Neuron (in vitro differentiated cells): ENCODE results near the gene AP1G2.

Experiments used
- H2AFZ ChIP-seq: one replicate; pipeline ENCODE4 v1.6.1; 2013; ENCODE audit warnings: low read depth, mild to moderate bottlenecking, inconsistent platforms, low read length, moderate library complexity
- H3K27me3 ChIP-seq: one replicate; pipeline ENCODE4 v1.6.1; 2013; ENCODE audit warnings: low read length; ENCODE audit not compliant: insufficient read depth
- H3K36me3 ChIP-seq: one replicate; pipeline ENCODE4 v1.6.1; 2013; ENCODE audit warnings: low read length; ENCODE audit not compliant: insufficient read depth
- H3K4me1 ChIP-seq: one replicate; pipeline ENCODE4 v1.6.1; 2013; ENCODE audit warnings: low read length; ENCODE audit not compliant: insufficient read depth
- H3K4me3 ChIP-seq: 2 replicates; pipeline ENCODE4 v1.5.1; 2013; ENCODE audit warnings: mild to moderate bottlenecking, low read length, moderate library complexity
- H3K9me3 ChIP-seq: one replicate; pipeline ENCODE4 v1.6.1; 2013; ENCODE audit warnings: low read length

AP1G2 gene

GRCh38 chr14:23572836-23573235 lies 5.2 kb upstream of the AP1G2 start:
- Histone ChIP-seq H3K9me3 (peaks cover 6% of the 10 kb centered on the region), H3K4me1 (peaks cover 8% of the 10 kb centered on the region), H3K27me3 (peaks cover 71% of the 10 kb centered on the region), H3K36me3 (no peaks in the 10 kb centered on the region), H2AFZ (no peak overlapping the region), H3K4me3 (no peak overlapping the region)

DNA sequence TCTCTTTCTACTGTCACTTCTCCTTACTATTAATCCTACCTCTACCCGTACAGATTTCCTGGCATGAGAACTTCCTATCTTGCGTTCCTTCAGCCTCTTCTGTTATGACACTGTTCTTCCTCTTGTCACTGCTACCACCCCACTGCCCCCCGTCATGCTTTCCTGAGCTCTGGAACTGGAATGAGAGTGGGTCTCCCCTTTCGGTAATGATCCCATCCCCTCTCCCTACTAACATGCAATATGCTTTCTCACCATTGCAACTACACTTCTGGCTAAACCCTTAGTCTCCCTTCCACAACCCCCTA lies 4.9 kb upstream of the AP1G2 start:
- peaks cover 6% of the 10 kb centered on the region for H3K9me3 ChIP-seq
- H3K27me3 ChIP-seq = peaks cover 72% of the 10 kb centered on the region
- H3K4me3 ChIP-seq = no peak overlapping the region
- H2AFZ ChIP-seq = no peak overlapping the region
- H3K36me3 ChIP-seq = no peaks in the 10 kb centered on the region
- peaks cover 4% of the 10 kb centered on the region for H3K4me1 ChIP-seq

GRCh38 chr14:23571701-23572523 lies 4.3 kb upstream of the AP1G2 start:
- H3K4me3 ChIP-seq = no peak overlapping the region
- peaks cover 73% of the 10 kb centered on the region for H3K27me3 ChIP-seq
- H3K4me1 ChIP-seq = peaks cover 4% of the 10 kb centered on the region
- no peaks in the 10 kb centered on the region for H3K36me3 ChIP-seq
- no peak overlapping the region for H2AFZ ChIP-seq
- peaks cover 6% of the 10 kb centered on the region for H3K9me3 ChIP-seq

- peaks cover 72% of the 10 kb centered on the region for H3K27me3 ChIP-seq
- H3K4me3 ChIP-seq = no peak overlapping the region
- peaks cover 4% of the 10 kb centered on the region for H3K4me1 ChIP-seq
- no peaks in the 10 kb centered on the region for H3K36me3 ChIP-seq
- H2AFZ ChIP-seq = no peak overlapping the region
- H3K9me3 ChIP-seq = peaks cover 5% of the 10 kb centered on the region
Observed at GRCh38 chr14:23570806-23571483, 3.4 kb upstream of the AP1G2 start.

DNA sequence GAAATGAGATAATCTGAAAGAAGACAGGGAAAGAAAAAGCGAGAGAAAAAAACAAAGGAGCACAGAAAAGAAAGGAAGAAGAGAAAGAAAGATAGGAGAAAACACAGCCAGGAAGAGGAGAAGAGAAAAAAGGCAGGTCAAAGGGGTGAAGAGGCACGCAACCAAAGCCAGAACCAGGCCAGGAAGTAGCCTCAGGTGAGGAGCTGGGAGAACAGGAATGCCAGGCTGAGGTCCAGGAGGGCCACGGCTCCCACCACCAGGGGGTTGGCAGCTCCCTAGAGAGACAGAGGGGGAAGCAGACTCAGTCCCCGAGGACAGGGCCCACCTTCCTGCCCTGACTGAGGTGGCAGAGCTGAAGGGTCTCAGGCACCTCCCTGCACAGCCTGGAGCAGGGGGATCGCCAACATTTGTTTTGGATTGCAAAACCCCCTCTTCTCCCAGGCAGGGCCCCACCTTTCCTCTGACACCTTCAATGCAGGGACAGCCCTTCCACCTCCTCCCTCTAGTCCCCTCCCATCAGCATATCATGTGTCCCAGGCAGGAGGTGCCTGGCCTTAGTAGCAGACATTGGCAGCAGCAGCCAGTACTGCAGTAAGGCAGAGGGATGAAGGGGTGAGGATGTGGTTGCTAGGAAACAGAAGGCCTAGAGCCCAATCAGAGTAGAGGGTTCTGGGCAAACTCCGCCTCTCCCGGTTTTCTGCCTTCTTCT lies 2.0 kb upstream of the AP1G2 start:
- Histone ChIP-seq H3K9me3 (no peaks in the 10 kb centered on the region), H3K36me3 (no peaks in the 10 kb centered on the region), H2AFZ (no peak overlapping the region), H3K4me3 (no peak overlapping the region), H3K27me3 (peaks cover 61% of the 10 kb centered on the region), H3K4me1 (peaks cover 4% of the 10 kb centered on the region)

- Histone ChIP-seq H3K36me3 (no peaks in the 10 kb centered on the region), H2AFZ (no peak overlapping the region), H3K9me3 (no peaks in the 10 kb centered on the region), H3K27me3 (peaks cover 61% of the 10 kb centered on the region), H3K4me1 (peaks cover 3% of the 10 kb centered on the region), H3K4me3 (no peak overlapping the region)
Observed at GRCh38 chr14:23568600-23569331, 1.2 kb upstream of the AP1G2 start.

DNA sequence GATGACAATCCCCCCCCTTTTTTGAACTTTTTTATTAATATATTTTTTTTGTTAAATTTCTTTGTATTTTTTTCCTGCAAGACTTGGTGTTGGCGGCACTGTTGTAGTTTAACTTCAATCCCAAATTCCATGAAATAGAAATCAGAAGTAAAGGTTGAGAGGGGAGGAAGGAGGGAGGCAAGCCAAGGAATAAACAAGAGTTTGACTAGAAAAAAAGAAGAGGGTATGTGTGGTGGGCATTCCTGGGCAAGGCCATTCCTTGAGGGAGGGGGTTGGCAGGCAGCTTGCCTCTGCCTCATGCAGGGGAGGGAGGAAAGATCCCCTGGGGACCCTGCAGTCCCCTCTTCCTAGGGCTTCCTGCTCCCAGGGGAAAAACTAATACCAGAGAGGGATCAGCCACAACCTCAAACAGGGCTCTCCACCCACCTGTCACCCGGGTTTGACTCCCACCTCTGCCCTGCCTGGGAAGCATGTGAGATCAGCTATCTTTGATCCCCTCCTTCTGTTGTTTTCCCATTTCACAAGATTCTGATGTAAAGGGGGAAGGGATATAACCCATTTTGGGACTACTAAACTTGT lies 519 bp upstream of the AP1G2 start:
- Histone ChIP-seq H3K4me1 (no peaks in the 10 kb centered on the region), H3K9me3 (no peaks in the 10 kb centered on the region), H3K36me3 (no peaks in the 10 kb centered on the region), H3K27me3 (peaks cover 55% of the 10 kb centered on the region), H2AFZ (no peak overlapping the region), H3K4me3 (no peak overlapping the region)

DNA sequence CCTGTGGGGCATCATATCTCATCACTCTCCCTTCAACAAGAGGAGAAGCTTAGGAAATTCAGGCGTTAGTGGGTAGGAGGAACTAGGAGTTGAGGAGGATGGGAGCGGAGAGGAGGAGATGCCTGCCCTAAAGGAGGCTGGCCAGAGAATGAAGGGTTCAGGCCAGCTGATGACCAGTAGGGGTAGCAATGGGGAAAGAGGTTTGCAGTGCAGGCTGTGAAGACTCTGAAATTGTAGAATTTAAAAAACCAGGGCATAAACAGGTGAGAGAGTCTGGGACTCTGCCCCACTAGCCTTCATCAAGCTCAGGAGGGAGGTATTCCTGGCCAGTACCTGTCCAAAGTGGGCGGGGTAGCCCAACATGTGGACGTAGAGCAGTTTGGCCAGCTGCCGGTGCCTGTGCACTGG lies 809 bp downstream of the AP1G2 start:
- peak overlapping the region; percentile 40 for H3K4me3 ChIP-seq
- no peaks in the 10 kb centered on the region for H3K9me3 ChIP-seq
- H3K27me3 ChIP-seq = peaks cover 42% of the 10 kb centered on the region
- no peaks in the 10 kb centered on the region for H3K36me3 ChIP-seq
- no peaks in the 10 kb centered on the region for H3K4me1 ChIP-seq
- H2AFZ ChIP-seq = no peak overlapping the region

DNA sequence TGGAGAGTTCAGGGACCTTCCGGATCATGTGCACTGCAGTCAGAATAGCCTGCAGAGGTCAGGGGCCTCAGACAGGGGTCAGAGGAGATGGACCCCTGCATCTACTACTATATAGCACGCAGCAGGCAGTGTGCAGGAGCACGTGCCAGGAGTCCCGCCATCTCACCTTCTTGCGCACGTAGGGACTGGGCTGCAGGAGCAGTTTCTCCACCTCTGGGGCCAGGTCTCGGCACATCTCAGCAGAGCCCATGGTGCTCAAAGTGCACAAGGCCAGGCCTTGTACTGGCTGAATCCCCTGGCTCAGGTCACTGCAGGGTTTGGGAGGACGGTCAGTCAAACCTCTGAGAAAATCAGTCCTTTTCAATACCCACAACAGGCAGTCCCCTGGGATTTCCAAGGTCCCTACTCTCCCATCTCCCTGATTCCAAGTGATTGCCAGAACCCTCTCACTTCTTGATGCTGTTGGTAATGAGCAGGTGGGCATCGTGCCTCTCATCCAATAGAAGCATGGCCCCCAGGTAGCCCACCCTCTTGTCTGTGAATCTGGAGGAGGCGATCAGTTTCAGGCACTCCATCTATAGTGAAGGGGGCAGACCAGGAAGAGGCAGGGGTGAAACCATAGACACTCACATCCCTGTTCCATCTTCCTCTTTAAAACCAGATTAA lies 1.3 kb downstream of the AP1G2 start:
- no peaks in the 10 kb centered on the region for H3K9me3 ChIP-seq
- H3K4me3 ChIP-seq = no peak overlapping the region
- H3K36me3 ChIP-seq = no peaks in the 10 kb centered on the region
- no peak overlapping the region for H2AFZ ChIP-seq
- H3K4me1 ChIP-seq = no peaks in the 10 kb centered on the region
- H3K27me3 ChIP-seq = peaks cover 37% of the 10 kb centered on the region

GRCh38 chr14:23565626-23566025 lies 2.0 kb downstream of the AP1G2 start:
- no peaks in the 10 kb centered on the region for H3K4me1 ChIP-seq
- H3K36me3 ChIP-seq = no peaks in the 10 kb centered on the region
- no peaks in the 10 kb centered on the region for H3K9me3 ChIP-seq
- H3K4me3 ChIP-seq = no peak overlapping the region
- H3K27me3 ChIP-seq = peaks cover 37% of the 10 kb centered on the region
- no peak overlapping the region for H2AFZ ChIP-seq

GRCh38 chr14:23564876-23565275 lies 2.7 kb downstream of the AP1G2 start:
- Histone ChIP-seq H2AFZ (no peak overlapping the region), H3K27me3 (peaks cover 36% of the 10 kb centered on the region), H3K36me3 (no peaks in the 10 kb centered on the region), H3K4me3 (no peak overlapping the region), H3K4me1 (no peaks in the 10 kb centered on the region), H3K9me3 (no peaks in the 10 kb centered on the region)

GRCh38 chr14:23564181-23564812 lies 3.3 kb downstream of the AP1G2 start:
- Histone ChIP-seq H3K36me3 (no peaks in the 10 kb centered on the region), H3K4me3 (no peak overlapping the region), H3K27me3 (peaks cover 31% of the 10 kb centered on the region), H2AFZ (no peak overlapping the region), H3K9me3 (no peaks in the 10 kb centered on the region), H3K4me1 (no peaks in the 10 kb centered on the region)
